GM18909 (cell line): ENCODE results near the gene C5orf52.
"Not testable (repeated sequence)": the region's sequence is repeated elsewhere in the genome, so short reads cannot be mapped to it uniquely, and the experiment has no call there.

ENCODE experiments used
- ATAC-seq: cut with Tn5 transposase; IDR thresholded peaks from one replicate; pipeline ENCODE4 v1.9.1; 2021; ENCODE audit warnings: mild to moderate bottlenecking; ENCODE audit not compliant: unreplicated experiment, poor library complexity

C5orf52 gene

GRCh38 chr5:157674351-157674750, 3.0 kb downstream of the C5orf52 start:
- ATAC-seq = not testable (repeated sequence)

GRCh38 chr5:157677931-157678330, 6.6 kb downstream of the C5orf52 start:
- no peak for ATAC-seq

- no peak for ATAC-seq
These were observed 8.5 kb downstream of the C5orf52 start for GRCh38 chr5:157679801-157680200.

GRCh38 chr5:157680239-157680638, 8.9 kb downstream of the C5orf52 start:
- no peak for ATAC-seq

GRCh38 chr5:157681048-157681447, 9.7 kb downstream of the C5orf52 start:
- ATAC-seq = no peak

GRCh38 chr5:157682257-157682656, 10.9 kb downstream of the C5orf52 start:
- ATAC-seq = no peak

- ATAC-seq = not testable (repeated sequence)
These were observed 15.2 kb downstream of the C5orf52 start for GRCh38 chr5:157686276-157687197.

GRCh38 chr5:157687198-157687554, 15.8 kb downstream of the C5orf52 start:
- ATAC-seq = no peak

- no peak for ATAC-seq
These were observed 18.8 kb downstream of the C5orf52 start for GRCh38 chr5:157689942-157690689.

GRCh38 chr5:157690690-157691433, 19.5 kb downstream of the C5orf52 start:
- no peak for ATAC-seq

GRCh38 chr5:157693816-157694215, 22.5 kb downstream of the C5orf52 start:
- not testable (repeated sequence) for ATAC-seq

- ATAC-seq = not testable (repeated sequence)
These were observed 24.8 kb downstream of the C5orf52 start for GRCh38 chr5:157696154-157696553.

GRCh38 chr5:157698674-157699073, 27.3 kb downstream of the C5orf52 start:
- ATAC-seq = not testable (repeated sequence)

- no peak for ATAC-seq
These were observed 32.4 kb downstream of the C5orf52 start for GRCh38 chr5:157703736-157704135.

- no peak for ATAC-seq
These were observed 37.5 kb downstream of the C5orf52 start for GRCh38 chr5:157708866-157709265.

- no peak for ATAC-seq
These were observed 38.0 kb downstream of the C5orf52 start for GRCh38 chr5:157709346-157709745.

GRCh38 chr5:157710431-157710830, 39.1 kb downstream of the C5orf52 start:
- no peak for ATAC-seq

GRCh38 chr5:157710882-157711281, 39.5 kb downstream of the C5orf52 start:
- no peak for ATAC-seq

- no peak for ATAC-seq
These were observed 42.7 kb downstream of the C5orf52 start for GRCh38 chr5:157713830-157714595.

GRCh38 chr5:157714596-157714864, 43.2 kb downstream of the C5orf52 start:
- no peak for ATAC-seq
